CD1c-positive myeloid dendritic cell (primary cell): ENCODE data around the gene LYRM7.
"Not testable (repeated sequence)": the region's sequence is repeated elsewhere in the genome, so short reads cannot be mapped to it uniquely, and the experiment has no call there.

Experiments
- DNase-seq: peaks from one replicate; pipeline ENCODE4 v3.0.0-alpha.2; 2016; ENCODE audit errors: extremely low spot score

LYRM7 gene

GRCh38 chr5:131221008-131221703, 50.4 kb downstream of the LYRM7 start:
- DNase-seq, result no peak

GRCh38 chr5:131221888-131222287, 51.1 kb downstream of the LYRM7 start:
- peak; percentile 63 for DNase-seq

- no peak for DNase-seq
Observed at GRCh38 chr5:131222731-131223130, 52.0 kb downstream of the LYRM7 start.

GRCh38 chr5:131223751-131224386, 53.1 kb downstream of the LYRM7 start:
- no peak for DNase-seq

- DNase-seq, result peak; percentile 93
Observed at GRCh38 chr5:131224387-131225201, 53.9 kb downstream of the LYRM7 start.

- DNase-seq, result no peak
Observed at GRCh38 chr5:131225282-131225974, 54.7 kb downstream of the LYRM7 start.

- no peak for DNase-seq
Observed at GRCh38 chr5:131226899-131227298, 56.2 kb downstream of the LYRM7 start.

- DNase-seq, result no peak
Observed at GRCh38 chr5:131228646-131229045, 57.9 kb downstream of the LYRM7 start.

GRCh38 chr5:131229623-131230022, 58.9 kb downstream of the LYRM7 start:
- DNase-seq, result no peak

- DNase-seq, result no peak
Observed at GRCh38 chr5:131230406-131230805, 59.7 kb downstream of the LYRM7 start.

GRCh38 chr5:131239686-131240085, 68.9 kb downstream of the LYRM7 start:
- peak; percentile 64 for DNase-seq

- DNase-seq, result peak; percentile 45
Observed at GRCh38 chr5:131242728-131243255, 72.0 kb downstream of the LYRM7 start.

- DNase-seq, result no peak
Observed at GRCh38 chr5:131245312-131245711, 74.6 kb downstream of the LYRM7 start.

GRCh38 chr5:131245948-131246347, 75.2 kb downstream of the LYRM7 start:
- no peak for DNase-seq

GRCh38 chr5:131246504-131246903, 75.8 kb downstream of the LYRM7 start:
- DNase-seq, result no peak

GRCh38 chr5:131250751-131251475, 80.2 kb downstream of the LYRM7 start:
- no peak for DNase-seq

- peak; percentile 88 for DNase-seq
Observed at GRCh38 chr5:131252824-131253171, 82.1 kb downstream of the LYRM7 start.

- not testable (repeated sequence) for DNase-seq
Observed at GRCh38 chr5:131254025-131254424, 83.3 kb downstream of the LYRM7 start.

GRCh38 chr5:131254741-131255140, 84.0 kb downstream of the LYRM7 start:
- no peak for DNase-seq
